ENCODE data around the gene CEP44.

GRCh38 chr4:174283507-174284471, at the start of gene CEP44, which contains the start of gene FBXO8:
- TF ChIP-seq POLR2AphosphoS5 (IDR thresholded peaks at IDR 0.05; ENCODE audit: low read depth, low read length) (peak; percentile 68), CEBPB (IDR thresholded peaks at IDR 0.05; ENCODE audit: low read depth) (no peak; the same call in 1 of the 2 replicates)
